Stimulated activated CD4-positive, alpha-beta T cell treated with anti-CD3 and anti-CD28 coated beads, TNF-alpha, amount 100 ng/mL, for 4 hours (primary cell): ENCODE results near the gene DOP1A.

Experiments used
- DNase-seq, 3 experiments: peaks; one replicate each; pipeline ENCODE4 v3.0.0-alpha.2; 2020; ENCODE audit warnings: low read depth in 3 of 3

The DOP1A gene

GRCh38 chr6:83198486-83199172 lies 131.2 kb downstream of the DOP1A start:
- no peak for DNase-seq

- no peak for DNase-seq
These were observed 131.8 kb downstream of the DOP1A start for GRCh38 chr6:83199173-83199862.

- no peak for DNase-seq
These were observed 132.4 kb downstream of the DOP1A start for GRCh38 chr6:83199863-83200225.

- no peak for DNase-seq
These were observed 134.6 kb downstream of the DOP1A start for GRCh38 chr6:83202031-83202430.

GRCh38 chr6:83215131-83216047 lies 147.9 kb downstream of the DOP1A start:
- peak in 2 of 3 experiments; percentile 17 to 21 for DNase-seq

- DNase-seq: no peak
These were observed 149.3 kb downstream of the DOP1A start for GRCh38 chr6:83216806-83217205.
